ENCODE measurements around the gene COL6A3. TPM values are rescaled to one million over a fixed set of nuclear protein-coding genes. Genes with fewer than 3 reads are reported as not detected.

Gene COL6A3
- total RNA-seq, 4 donors from 2014 or later = 432 to 983 (median 750) TPM

DNA sequence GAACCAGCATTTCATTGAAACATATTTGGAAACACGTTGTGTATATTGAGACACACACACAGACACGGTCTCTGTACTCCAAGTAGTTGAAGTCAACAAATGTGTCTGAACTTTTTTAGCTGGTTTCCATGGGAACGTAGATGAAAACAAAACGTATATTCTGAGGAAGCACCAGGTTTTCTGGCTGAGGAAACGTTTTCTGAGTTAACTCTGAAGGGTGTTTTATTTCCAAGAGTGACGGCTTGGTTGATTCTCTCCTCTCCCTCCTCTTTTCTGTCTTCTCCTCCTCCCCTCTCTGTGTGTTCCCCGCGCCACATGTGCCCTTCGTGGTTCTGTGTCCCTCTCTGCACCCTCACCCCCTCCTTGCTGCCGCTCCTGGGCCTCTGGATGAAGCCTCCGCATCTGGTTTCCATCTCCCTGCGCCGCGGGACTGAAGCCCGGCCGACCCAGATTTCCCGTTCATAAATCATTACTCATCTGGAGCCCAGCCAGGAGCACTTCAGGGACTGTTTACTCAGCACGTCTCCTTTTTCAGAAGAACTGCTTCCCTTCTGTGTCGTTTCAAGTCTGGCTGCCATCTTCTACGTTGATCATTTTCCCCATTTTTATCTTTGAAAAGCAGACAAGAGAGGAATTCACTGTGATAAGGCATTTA lies 122.7 kb downstream of the COL6A3 start:
- TF ChIP-seq CTCF (IDR thresholded peaks at IDR 0.05; ENCODE audit: low read depth) = no peak

DNA sequence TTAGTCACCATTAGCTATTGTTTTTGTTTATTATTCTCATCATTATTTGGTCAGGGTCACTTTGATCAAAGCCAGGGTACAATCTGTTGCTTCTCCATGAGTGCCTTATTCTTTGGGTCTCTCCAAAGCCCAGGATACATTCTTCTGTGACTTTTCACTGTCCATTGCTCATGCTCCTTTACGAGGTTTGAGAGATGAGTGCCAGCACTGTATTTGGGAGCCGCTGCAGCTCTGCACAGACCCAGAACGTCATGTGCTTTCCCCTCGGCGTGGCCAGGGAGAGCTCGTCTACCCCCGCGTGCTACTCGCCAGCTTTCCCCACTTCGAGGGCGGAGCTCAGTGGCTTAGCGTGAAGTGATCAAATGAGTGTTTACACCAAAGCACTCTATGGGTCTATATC lies 123.7 kb downstream of the COL6A3 start:
- TF ChIP-seq CTCF (IDR thresholded peaks at IDR 0.05; ENCODE audit: low read depth) = no peak

- TF ChIP-seq CTCF (IDR thresholded peaks at IDR 0.05; ENCODE audit: low read depth) = no peak
These were observed 124.8 kb downstream of the COL6A3 start for GRCh38 chr2:237289139-237289538.

GRCh38 chr2:237287872-237288271 lies 126.1 kb downstream of the COL6A3 start:
- TF ChIP-seq CTCF (IDR thresholded peaks at IDR 0.05; ENCODE audit: low read depth) = no peak

GRCh38 chr2:237283131-237283928 lies 130.6 kb downstream of the COL6A3 start:
- no peak for TF ChIP-seq CTCF (IDR thresholded peaks at IDR 0.05; ENCODE audit: low read depth)

DNA sequence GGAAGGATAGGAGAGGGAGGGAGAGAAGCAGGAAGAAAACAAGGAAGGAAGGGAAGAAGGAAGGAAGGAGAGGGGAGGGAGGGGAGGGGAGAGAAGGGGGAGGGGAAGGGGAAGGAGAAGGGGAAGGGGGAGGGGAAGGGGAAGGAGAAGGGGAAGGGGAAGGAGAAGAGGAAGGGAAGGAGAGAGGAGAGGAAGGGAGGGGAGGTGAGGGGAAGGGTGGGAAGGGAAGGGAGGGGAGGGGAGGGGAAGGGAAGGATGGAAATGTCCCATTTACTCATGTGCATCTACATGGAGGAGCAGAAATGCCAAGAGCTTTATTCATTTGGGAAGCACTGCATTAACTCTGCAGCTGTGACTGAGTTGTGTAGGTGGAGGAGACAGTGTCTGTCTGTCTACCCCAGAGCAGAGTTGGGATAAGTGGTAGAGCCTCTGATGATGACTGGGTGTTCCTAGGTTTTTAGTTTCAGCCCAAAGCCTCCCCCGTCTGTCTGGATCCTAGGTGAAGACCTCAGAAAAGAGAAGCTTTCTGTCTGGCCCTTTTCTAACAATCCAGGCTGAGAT lies 131.3 kb downstream of the COL6A3 start:
- no peak for TF ChIP-seq CTCF (IDR thresholded peaks at IDR 0.05; ENCODE audit: low read depth)

DNA sequence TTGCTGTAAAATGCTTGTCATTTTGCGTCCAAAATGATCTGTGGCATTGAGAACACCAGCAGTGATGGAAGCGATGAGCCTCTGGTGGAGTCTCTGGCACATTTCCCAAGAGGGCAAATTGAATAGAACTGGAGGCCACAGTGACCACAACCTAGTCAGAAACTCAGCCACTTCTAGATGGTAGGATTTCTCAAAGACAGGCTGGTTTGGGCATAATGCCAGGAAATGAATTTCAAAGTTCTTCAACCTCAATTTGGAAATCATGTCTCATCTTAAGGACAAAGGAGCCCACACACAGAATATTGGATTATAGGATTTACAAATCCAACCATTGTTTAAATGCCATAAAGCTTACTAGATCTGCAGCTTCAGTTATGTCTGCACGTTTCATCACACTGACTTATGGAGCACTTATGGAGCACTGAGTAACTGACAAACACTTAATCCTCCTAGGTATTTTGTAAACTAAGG lies 132.1 kb downstream of the COL6A3 start:
- TF ChIP-seq CTCF (IDR thresholded peaks at IDR 0.05; ENCODE audit: low read depth) = no peak

Measured in subcutaneous adipose tissue (tissue), 4 donors.